GM12874 (cell line): ENCODE data around the gene ALX3.

Experiments used
- TF ChIP-seq, protein P1 (sequence below): IDR thresholded peaks from 2 replicates; pipeline ENCODE4 v1.5.1; 2011; ENCODE audit warnings: low read depth, mild to moderate bottlenecking, control low read depth, low read length, moderate library complexity; ENCODE audit not compliant: insufficient read depth

ALX3 gene

DNA sequence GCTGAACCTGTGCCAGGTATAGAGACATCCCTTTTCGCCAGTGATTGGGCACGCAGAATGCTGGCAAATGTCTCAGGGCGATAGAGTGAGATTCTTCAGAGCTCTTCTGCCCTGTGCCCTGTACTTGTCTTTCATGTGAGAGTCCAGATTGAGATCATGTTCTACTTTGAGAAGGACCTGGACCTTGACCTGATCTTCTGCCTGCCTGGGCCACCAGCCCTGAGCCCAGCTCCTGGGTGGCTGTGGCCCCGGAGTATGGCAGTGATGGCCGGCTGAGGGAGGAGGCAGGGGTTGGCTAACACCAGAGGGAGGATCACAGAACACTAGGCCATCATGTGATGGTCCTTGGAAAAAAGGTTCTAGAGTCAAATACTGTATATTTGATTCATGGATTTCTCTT lies 22.2 kb downstream of the ALX3 start:
- TF ChIP-seq, protein P1, sequence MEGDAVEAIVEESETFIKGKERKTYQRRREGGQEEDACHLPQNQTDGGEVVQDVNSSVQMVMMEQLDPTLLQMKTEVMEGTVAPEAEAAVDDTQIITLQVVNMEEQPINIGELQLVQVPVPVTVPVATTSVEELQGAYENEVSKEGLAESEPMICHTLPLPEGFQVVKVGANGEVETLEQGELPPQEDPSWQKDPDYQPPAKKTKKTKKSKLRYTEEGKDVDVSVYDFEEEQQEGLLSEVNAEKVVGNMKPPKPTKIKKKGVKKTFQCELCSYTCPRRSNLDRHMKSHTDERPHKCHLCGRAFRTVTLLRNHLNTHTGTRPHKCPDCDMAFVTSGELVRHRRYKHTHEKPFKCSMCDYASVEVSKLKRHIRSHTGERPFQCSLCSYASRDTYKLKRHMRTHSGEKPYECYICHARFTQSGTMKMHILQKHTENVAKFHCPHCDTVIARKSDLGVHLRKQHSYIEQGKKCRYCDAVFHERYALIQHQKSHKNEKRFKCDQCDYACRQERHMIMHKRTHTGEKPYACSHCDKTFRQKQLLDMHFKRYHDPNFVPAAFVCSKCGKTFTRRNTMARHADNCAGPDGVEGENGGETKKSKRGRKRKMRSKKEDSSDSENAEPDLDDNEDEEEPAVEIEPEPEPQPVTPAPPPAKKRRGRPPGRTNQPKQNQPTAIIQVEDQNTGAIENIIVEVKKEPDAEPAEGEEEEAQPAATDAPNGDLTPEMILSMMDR, result no peak

GRCh38 chr1:110047463-110047862 lies 23.0 kb downstream of the ALX3 start:
- TF ChIP-seq, protein P1, result no peak

- TF ChIP-seq, protein P1, result no peak
Measured at GRCh38 chr1:110043016-110043415, 27.5 kb downstream of the ALX3 start.

- TF ChIP-seq, protein P1, result no peak
Measured at GRCh38 chr1:110040548-110040947, 29.9 kb downstream of the ALX3 start.

DNA sequence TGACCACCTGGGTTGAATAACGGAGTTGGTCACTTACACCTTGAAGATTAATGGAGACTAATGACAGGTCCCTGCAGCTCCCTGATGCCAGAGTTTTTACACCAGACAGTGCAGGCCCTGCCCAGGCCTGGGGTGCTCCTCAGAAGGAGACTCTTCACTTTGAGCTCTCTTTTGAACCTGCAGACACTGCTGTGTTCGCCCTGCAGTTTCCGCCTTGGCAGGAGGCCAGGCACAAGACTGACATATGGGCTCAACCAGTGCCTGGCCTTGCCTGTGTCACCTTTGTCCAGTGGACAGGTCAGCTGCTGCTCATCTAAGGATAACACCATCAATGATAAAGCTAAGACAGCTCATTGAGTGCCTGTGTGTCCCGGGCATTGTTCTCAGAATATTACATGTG lies 30.8 kb downstream of the ALX3 start:
- TF ChIP-seq, protein P1, result no peak

DNA sequence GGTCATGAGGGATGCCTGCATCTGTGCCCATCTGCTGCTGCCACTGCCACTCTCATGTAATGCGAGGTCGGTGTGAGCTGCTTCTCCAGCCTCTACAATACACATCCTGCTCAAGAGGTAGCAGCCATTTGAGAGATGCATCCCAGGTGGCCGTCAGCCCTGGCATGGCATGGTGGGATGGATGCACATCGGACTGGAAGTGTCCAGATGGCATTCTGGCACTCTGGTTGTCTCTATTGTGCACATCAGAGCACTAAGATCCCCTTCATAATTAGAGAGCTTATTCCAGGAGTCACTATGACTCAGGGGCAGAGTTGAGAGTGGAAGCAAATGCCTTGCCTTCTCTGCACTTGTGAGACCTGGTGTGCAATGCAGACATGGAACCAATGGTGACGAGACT lies 32.2 kb downstream of the ALX3 start:
- TF ChIP-seq, protein P1, result no peak

DNA sequence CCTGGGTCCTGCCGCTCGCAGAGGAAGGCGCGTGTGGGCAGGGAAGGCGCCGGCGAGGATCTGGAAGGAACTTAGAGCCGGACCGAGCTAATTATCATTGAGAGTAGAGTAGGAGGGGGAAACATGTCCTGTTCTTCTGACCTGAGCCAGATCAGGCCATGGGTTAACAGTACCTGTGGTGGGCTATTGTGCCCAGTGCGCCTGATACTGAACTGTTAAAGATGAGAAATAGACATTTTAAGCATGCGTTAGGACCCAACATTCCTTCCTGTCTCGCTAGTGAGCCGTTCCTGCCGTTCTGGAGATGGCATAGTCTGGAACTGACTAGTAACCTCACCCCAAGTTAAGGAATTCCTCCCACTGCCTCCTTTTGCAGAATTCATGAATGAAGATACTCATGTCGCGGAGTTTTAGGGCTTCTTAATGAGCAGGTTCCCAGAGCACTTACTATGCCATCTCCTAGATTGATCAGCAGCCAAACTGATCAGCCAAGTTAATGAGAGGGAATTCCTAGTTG lies 35.2 kb downstream of the ALX3 start:
- TF ChIP-seq, protein P1, result no peak
